ENCODE data around the gene CTSL.

Gene CTSL

GRCh38 chr9:87701931-87702421, 23.9 kb upstream of the CTSL start:
- DNase-seq = no peak

GRCh38 chr9:87702921-87703320, 23.0 kb upstream of the CTSL start:
- DNase-seq = no peak

- DNase-seq = no peak
These were observed 22.2 kb upstream of the CTSL start for GRCh38 chr9:87703636-87704276.

- no peak for DNase-seq
These were observed 21.6 kb upstream of the CTSL start for GRCh38 chr9:87704342-87704741.

- DNase-seq = no peak
These were observed 19.7 kb upstream of the CTSL start for GRCh38 chr9:87706066-87706739.

GRCh38 chr9:87707805-87708506, 18.0 kb upstream of the CTSL start:
- no peak for DNase-seq

GRCh38 chr9:87708546-87708945, 17.4 kb upstream of the CTSL start:
- no peak for DNase-seq

GRCh38 chr9:87708986-87709728, 16.8 kb upstream of the CTSL start:
- DNase-seq = peak in 1 of 2 donors; percentile 18

- no peak for DNase-seq
These were observed 15.5 kb upstream of the CTSL start for GRCh38 chr9:87710443-87710842.

- DNase-seq = peak in 1 of 2 donors; percentile 27
These were observed 13.8 kb upstream of the CTSL start for GRCh38 chr9:87711857-87712800.

GRCh38 chr9:87712801-87713277, 13.1 kb upstream of the CTSL start:
- DNase-seq = no peak

- peak in 1 of 2 donors; percentile 83 for DNase-seq
These were observed 12.5 kb upstream of the CTSL start for GRCh38 chr9:87713278-87713987.

GRCh38 chr9:87713988-87714330, 12.0 kb upstream of the CTSL start:
- no peak for DNase-seq

- no peak for DNase-seq
These were observed 11.1 kb upstream of the CTSL start for GRCh38 chr9:87714819-87715218.

GRCh38 chr9:87716141-87716540, 9.8 kb upstream of the CTSL start:
- no peak for DNase-seq

- DNase-seq = no peak
These were observed 8.5 kb upstream of the CTSL start for GRCh38 chr9:87717456-87717855.

GRCh38 chr9:87718231-87718630, 7.7 kb upstream of the CTSL start:
- DNase-seq = no peak

- DNase-seq = no peak
These were observed 6.9 kb upstream of the CTSL start for GRCh38 chr9:87718852-87719612.

- DNase-seq = no peak
These were observed 5.7 kb upstream of the CTSL start for GRCh38 chr9:87720173-87720572.

- peak in 1 of 2 donors; percentile 58 for DNase-seq
These were observed 3.4 kb upstream of the CTSL start for GRCh38 chr9:87722393-87723088.

Measured in CD4-positive, alpha-beta T cell treated with Interleukin-1 beta for 1 hour (primary cell).